Non-pigmented ciliary epithelial cell (primary cell): ENCODE results near the gene KAZN.

ENCODE experiments used
- DNase-seq: peaks from one replicate; pipeline ENCODE4 v3.0.0-alpha.2; 2010; ENCODE audit warnings: low read depth

KAZN gene

DNA sequence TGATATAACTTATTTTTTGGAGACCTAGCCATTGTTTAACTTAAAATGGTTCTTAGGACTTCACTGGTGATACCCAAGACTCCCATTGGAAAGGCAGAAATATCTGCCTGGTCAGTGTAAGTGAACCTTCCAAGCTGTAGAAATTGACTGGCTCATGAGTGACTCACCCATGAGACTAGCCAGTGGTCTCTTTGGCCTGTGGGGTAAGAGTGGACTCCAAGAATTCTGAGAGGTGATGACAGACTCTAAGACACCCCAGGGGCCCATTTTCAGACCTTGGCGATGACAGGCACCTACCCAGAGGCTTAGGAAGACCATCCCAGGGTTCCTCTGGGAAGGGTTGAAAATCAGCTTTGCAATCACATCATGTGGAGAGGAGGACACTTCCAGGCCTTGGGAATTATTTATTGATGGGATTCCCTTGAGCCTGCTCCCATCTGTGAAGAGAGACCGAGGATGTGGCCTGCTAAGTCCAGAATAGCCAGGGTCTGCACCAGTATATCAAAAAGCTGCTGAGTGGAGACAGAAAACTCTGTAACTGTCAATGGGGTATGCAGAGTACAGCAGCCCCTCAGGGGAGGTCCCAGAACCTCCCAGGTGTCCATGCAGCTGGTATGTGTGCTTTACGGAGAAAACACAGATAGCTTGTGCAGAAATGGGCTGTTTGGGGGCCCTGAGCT is 78.9 kb downstream of the KAZN start:
- no peak for DNase-seq

DNA sequence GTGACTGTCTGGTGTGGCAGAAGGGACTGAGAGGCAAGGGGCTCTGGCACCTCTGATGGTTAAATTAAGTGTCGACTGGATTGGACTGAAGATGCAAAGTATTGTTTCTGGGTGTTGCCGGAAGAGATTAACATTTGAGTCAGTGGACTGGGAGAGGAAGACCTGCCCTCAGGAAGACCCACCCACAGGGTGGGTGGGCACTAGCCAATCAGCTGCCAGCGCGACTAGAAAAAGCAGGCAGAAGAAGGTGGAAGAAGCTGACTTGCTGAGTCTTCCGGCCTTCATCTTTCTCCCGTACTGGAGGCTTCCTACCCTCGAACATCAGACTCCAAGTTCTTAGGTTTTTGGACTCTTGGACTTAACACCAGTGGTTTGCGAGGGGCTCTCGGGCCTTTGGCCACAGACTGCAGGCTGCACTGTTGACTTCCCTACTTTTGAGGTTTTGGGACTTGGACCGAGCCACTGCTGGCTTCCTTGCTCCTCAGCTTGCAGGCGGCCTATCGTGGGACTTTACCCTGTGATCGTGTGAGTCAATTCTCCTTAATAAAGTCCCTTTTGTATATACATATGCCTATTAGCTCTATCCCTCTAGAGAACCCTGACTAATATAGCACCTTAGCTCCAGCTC is 79.6 kb downstream of the KAZN start:
- no peak for DNase-seq

DNA sequence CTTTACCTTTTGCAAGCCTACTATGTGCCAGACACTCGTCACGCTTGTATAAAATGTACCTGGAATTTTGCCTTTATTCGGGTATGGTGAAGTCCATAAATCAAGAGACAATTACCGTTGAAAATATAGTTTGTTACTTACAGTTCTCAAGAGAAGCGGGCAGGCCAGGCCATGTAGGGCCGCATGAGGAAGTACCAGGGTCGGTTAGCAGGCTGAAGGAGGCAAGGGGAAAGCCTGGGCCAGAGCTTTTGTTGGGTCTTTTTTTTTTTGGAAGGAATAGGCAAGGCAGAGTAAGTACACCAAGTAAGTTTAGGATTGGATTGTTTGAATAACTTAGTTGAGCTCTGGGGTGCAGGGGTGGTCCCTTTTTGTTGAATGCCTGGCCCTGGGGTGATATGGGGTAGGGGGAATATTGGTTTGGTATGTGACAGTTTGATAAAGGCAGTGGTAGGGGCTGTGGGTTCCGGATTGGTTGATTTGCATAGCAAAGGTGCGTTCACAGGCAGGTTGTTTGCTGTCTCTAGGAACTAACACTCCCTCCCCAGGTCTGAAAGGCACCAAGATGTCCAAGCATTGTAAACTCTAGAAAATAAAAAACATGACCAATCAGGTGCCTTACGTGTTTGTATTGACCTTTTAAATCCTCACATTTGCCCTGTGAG is 80.7 kb downstream of the KAZN start:
- no peak for DNase-seq

DNA sequence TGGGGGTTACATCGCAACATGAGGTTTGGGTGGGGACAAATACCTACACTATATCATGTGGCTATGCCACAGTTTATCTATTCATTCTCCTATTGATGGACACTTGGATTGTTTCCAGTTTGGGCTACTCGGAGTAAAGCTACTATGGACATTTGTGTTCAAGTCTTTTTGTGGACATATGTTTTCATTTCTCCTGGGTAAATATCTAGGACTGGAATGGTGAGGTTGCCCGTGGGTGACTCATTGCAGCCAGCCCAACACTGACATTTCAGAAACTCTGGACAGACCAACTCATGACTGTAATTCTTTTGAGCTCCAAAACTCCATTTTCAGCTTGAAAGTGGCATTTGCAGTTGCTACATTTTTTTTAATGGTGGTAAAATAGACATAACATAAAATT is 82.7 kb downstream of the KAZN start:
- no peak for DNase-seq

DNA sequence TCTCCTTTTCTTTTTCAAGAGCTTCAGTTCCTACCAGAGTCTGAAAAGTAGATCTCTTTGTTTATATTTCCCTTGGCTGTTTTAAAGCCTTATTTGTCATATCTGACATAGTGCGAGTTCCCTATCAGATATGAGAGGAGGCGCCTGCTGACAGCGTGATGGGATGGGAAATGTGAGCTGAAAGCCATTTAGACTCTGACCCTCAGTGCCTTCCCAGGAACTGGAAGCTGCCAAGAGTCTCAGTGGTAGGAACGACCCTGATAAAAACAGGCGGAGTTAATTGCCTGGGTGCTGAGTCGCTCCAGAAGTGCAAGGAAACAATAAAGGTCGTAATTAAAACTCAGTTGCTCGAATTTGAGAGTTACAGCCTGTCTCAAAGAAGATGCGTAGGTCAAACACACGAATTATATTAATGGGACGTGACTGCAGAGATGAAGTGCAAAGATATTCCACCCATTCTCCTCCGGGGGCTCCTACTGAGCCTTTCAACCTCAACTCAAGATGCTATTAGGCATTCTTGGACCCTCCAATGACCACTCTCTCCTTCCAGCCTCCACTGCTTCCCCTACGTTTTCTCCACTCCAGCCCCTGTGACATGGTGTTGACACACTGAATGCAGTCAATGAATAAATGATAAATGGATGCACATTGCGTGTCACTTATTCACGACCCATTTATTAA is 84.6 kb downstream of the KAZN start:
- DNase-seq: no peak

DNA sequence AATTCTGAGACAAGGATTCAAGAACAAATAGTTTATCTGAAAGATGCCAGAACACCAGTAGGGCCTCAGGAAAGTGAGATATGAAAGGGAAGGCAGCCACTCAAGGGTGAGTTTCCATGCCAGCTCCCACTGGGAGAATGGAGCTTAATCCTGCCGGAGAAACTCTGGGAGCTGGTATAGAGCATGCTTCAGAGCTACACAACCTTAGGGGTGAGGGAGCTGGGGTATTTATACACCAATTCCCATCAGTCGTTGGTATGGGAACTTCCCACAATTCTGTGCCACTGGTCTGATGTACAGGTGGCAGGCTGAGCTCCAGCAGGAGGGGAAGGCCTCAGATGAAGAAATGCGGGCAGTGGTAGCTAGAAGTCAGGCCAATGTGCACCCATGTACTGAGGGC is 86.6 kb downstream of the KAZN start:
- DNase-seq: no peak

DNA sequence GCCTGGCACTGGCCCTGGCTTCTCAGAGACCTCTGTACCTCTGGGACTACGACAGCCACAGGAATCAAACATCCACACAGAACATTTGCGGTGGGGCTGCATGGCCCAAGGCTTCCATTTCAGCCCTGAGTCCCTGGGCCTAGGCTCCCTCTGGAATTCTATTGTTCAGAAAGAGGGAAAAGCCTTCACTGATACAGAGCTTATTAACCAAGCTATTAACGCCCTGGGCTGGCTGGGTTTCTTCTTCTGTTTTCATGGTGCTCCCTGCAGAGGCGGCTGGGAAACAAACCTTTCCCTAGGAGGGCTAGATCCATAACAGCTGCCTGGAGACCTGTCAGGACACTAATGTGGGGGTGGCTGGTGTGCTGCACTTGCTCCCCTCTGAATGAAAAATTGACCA is 88.2 kb downstream of the KAZN start:
- no peak for DNase-seq

DNA sequence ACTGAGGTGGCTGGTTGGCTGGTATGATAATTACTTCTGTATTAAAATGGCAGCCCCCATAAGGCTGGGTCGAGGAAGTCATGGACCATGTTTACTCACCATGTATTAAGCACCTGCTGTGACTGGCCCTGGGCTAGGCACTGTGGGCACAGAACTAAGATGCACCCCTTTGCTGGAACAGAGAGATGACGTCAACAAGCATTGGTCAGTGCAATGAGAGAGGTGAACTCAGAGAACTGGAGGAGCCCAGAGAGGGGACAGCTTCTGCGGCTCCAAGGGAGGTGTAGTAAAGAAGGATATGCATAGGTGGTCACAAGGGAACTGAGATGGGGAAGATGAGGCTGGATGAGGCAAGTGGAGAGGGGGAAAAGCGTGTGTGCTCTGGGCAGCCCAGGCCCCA is 88.7 kb downstream of the KAZN start:
- no peak for DNase-seq

DNA sequence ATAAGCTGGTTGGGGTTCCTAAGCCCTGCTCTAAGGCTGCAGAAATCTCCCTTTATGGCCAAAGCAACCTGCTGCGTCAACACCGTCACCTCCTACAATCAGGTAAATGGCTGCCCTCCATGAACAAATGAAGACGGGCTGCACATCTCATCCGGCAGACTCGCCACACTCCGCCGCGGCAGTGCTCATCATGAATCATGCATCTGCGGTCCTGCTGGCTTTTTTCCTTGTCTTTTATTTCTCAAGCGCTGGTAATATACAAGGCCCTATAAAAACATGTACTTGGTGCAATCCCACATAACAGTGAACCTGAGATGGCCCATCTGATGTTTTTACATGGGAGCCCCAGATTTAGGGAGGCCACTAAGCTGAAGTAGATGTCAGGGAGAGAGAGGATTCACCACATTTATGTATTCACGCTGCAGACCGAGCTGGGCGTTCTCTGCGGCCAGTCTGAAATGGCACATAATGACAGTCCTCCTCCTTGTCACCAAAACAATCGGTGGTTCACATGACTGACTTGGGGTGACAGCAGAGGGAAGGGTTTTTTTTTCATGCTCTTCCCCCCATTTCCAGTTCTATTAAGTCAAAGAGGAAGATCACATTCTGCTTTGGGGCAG is 91.6 kb downstream of the KAZN start:
- no peak for DNase-seq

DNA sequence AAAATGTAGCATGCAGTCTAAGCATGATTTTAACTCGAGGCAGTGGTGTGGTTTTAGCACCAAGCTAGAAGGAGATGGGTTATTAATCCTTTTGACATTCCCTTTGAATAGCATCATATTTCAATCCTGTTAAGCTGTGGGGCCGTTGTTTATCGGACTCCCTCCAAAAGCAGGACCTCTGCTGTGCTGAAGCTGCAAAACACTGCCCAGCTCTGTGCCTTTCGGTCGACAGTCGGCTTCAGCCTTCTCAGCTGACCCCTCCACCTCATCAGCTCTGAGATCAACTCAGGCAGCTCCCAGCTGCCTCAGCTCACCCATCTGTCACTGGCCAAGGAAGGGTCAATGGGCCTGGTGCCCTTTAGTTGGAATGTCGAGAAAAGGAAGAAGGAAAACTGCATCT is 95.5 kb downstream of the KAZN start:
- DNase-seq: no peak

DNA sequence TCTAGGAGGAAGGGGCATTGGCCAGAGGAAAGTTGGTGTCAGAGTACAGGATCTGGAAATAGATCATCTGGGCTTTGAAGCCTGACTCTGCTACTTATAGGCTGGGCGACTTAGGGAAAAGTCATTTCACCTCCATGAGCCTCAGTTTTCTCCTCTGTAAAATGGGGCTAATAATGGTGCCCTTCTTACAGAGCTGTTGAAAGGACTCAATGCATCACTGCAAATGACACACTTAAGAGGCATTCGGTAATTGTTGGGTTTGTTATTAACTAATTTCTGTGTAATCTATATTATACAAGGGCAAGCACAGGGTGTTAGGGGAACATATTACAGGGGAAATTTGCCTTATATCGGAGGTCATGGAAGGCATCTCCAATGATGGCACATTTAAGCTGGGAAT is 96.1 kb downstream of the KAZN start:
- DNase-seq: no peak

DNA sequence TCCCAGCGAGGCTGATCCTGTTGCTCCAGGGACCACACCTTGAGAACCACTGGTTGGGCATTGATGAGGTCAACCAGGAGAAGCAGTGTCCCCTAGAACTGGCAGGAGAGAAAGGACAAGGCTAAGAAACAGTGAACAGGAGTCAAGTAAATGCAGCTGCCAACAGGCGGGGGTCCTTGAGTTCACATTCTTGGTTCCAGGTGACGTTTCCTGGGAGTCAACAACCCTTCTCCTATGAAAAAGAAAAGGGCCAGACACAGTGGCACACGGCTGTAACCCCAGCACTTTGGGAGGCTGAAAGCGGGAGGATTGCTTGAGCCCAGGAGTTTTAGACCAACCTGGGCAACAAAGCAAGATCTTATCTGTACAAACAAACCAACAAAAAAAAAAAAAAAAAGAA is 98.3 kb downstream of the KAZN start:
- no peak for DNase-seq

DNA sequence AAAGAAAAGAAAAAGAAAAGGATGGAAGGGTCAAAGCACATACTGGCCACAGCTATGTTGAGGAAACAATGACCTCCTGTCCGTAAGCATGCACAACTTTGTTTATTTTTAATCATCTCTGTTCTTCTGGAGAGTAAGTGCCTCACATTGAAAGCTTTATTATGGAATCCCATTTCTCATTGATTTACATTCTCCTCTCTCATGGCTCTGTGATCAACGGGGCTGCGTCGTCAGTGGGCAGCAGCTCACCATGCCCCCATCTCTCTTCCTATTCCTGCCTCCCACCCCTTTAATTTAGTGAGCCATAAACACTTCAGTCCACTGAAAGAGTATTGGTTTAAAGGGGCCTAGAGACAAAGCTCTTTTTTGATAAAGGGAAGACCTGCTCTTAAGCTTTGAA is 98.9 kb downstream of the KAZN start:
- DNase-seq: no peak

DNA sequence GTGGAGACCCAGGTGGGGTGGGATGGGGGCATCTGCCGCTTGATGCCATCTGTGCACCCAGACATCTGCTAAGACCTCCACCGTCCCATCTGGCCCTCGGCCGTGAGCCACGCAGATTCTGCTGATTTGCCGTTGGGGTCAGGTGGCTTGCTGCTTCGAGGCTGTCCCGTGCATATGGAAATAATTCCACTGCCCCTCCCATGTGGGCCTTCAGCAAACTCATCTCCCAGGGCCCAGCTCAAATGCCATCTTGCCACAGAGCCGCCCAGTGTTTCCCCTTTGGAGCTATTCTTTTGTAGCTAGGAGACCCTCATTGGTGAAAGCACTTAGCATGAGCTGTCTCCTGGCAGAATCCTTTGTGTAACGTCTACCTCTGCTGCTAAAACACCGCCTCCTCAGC is 99.8 kb downstream of the KAZN start:
- DNase-seq: no peak

DNA sequence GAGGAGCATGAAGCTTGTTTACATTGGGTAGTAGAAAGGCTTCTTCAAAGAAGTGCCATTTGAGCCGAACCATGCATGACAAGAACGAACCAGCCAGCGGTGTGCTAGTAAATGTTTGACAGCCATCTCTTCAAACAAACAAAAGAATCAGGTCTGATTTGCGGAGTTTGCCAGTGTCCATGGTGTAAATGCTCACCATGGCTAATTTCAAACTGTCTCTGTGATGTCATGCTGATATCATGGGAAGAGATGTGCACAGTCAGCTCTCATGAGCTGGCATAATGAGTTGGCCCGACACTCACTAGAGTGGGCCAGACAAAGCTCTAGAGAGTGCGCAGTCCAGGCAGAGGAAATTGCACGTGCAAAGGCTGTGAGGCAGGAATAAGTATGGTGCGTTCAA is 101.1 kb downstream of the KAZN start:
- no peak for DNase-seq

DNA sequence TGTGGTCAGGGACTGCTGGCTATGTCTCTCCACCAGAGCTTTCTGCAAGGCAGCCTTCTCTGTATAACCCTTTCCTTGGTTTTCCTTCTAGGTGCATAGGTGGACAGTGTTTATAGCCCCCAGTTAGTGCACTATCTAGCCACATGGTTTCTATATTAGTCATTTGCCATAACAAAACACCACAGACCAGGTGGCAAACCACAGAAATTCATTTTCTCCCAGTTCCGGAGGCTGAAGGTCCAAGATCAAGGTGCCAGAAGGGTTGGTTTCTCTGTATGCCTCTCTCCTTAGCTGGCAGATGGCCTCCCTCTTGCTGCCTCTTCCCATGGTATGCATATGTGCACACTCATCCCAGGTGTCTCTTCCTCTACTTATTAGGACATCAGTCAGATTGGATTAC is 106.4 kb downstream of the KAZN start:
- DNase-seq: no peak

DNA sequence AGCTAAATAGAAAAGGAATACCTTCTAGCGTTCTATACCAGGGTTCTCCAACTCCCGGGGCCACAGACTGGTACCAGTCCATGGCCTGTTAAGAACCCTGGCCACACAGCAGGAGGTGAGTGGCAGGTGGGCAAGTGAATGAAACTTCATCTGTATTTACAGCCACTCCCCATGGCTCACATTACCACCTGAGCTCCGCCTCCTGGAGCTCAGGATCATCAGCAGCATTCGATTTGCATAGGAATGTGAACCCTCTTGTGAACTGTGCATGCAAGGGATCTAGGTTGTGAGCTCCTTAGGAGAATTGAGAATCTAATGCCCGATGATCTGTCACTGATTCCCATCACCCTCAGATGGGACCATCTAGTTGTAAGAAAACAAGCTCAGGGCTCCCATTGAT is 107.3 kb downstream of the KAZN start:
- no peak for DNase-seq

DNA sequence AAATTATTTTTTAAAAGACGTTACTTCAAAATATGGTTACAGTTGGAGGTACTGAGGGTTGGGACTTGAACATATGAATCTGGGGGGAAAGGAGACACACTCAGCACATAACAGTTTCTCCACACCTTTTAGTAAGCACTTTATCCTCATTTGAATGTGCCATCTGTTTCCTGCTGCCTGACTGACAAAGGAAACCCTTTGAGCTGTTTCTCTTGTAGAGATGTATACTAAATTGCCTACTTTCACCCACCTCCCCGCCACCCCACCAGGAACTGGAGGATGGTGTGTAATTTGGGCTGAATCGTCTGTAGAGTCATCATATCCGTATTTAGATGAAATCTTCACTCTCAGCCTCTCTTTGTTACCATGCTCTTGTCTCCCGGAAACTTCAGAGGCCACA is 108.1 kb downstream of the KAZN start:
- no peak for DNase-seq

DNA sequence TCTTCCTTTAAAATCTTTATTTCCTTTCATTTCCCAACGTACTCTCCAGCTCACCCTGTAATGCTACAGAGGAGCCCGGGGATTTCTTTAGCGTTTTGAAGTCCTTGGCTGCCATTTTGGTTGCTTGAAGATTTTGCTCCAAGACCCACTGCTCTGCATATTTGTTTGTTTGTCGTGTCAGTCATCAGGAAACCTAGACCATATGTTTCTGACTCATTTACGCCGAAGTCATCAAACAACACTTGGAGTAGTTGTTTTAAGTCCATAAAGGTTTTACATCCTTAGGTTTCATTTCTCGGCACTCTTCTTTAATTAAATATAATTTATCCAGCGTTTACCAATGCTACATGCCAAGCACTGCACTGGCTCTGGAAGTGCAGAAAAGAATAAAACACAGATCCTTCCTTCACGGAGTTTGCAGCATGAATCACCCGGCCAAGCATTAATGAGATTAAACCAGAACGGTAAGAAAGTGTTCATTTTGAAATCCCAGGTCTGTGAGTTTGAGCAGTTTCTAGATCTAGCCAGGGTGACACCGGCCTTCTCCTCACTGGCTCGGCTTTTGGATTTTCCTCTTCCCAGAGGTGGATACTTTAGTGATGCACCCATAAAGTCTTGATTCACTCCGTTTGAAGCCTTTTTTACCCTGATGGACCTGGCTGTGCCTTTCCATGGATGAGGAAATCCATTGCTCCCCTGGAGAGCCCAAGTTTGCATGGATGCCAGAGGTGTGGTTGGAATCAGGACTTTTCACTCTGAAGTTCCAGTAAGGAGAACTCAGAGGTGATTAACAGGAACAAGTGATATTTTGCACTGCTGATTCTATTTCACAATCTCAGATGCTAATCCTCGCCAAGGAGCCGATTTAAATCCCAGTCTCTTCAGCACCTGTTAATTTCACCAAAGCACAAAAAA is 109.3 kb downstream of the KAZN start:
- no peak for DNase-seq

DNA sequence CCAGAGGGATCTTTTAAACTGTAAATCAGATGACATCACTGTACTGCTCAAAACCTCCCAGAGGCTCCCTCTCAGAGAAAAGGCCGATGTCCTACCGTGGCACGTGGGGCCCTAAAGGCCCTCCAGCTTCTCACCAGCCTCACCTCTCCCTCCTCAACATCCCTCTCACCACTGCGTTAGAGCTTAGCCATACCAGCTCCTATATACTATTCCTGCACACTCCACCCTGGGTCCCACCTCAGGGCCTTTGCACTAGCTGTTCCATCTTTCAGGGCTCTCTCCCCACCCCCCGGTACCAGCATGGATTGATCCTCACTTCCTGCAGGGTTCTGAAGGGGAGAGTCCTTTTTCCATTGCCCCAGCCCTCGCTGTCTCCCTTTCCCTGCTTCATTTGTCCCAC is 111.8 kb downstream of the KAZN start:
- DNase-seq: no peak

DNA sequence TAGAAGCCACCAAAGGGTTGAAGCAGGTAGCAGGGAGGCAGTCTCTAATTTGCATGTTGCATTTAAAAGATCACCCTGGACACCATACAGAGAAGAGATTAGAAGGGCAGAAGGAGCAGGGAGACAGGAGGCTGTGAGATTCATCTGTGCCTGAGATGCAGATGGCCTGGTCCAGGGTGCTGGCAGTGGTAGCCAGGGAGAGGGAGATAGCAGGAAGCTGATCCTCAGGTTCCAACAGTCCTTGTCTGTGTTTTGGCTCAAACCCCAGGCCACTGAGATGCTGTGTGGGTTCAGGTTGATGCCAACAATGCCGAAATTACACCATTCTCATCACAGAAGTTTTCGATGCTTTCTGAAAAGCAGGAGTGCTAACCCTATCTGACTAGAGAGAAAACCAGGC is 113.7 kb downstream of the KAZN start:
- no peak for DNase-seq

DNA sequence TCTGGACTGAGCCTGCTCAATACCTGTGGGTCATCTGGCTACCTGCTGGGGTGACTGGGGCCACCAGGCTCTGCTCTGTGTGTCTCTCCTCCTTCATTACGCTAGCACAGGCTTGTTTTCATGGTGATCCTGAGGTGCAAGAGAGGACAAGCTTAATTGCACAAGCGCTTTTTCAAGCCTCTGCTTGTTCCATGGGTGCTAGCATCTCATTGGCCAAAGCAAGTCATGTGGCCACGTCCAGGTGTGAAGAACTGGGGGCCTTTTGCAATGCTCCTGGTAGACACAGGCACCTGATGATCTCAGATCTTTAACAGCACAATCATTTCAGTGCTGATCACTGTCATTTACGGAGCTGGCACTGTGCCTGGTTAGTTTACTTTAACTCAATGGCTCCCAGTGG is 114.6 kb downstream of the KAZN start:
- no peak for DNase-seq
